ENCODE data around the gene MPPED2.

The MPPED2 gene

GRCh38 chr11:30388957-30389356 is 197.2 kb downstream of the MPPED2 start:
- DNase-seq (ENCODE audit: low read depth) = no peak
- no peak overlapping the region for H3K4me3 ChIP-seq (ENCODE audit: control insufficient read depth, low read depth, low read length)
- TF ChIP-seq CTCF (conservative IDR thresholded peaks at IDR 0.05; ENCODE audit: control insufficient read depth, insufficient read depth, low read depth, low read length) = no peak

GRCh38 chr11:30387891-30388861 is 198.0 kb downstream of the MPPED2 start:
- no peak for DNase-seq (ENCODE audit: low read depth)
- no peak overlapping the region for H3K4me3 ChIP-seq (ENCODE audit: control insufficient read depth, low read depth, low read length)
- no peak for TF ChIP-seq CTCF (conservative IDR thresholded peaks at IDR 0.05; ENCODE audit: control insufficient read depth, insufficient read depth, low read depth, low read length)

- no peak for TF ChIP-seq CTCF (conservative IDR thresholded peaks at IDR 0.05; ENCODE audit: control insufficient read depth, insufficient read depth, low read depth, low read length)
- H3K4me3 ChIP-seq (ENCODE audit: control insufficient read depth, low read depth, low read length) = no peak overlapping the region
- no peak for DNase-seq (ENCODE audit: low read depth)
Observed at GRCh38 chr11:30381879-30382278, 204.3 kb downstream of the MPPED2 start.

GRCh38 chr11:30380846-30381245 is 205.3 kb downstream of the MPPED2 start:
- no peak for TF ChIP-seq CTCF (conservative IDR thresholded peaks at IDR 0.05; ENCODE audit: control insufficient read depth, insufficient read depth, low read depth, low read length)
- no peak for DNase-seq (ENCODE audit: low read depth)
- no peak overlapping the region for H3K4me3 ChIP-seq (ENCODE audit: control insufficient read depth, low read depth, low read length)

- no peak for TF ChIP-seq CTCF (conservative IDR thresholded peaks at IDR 0.05; ENCODE audit: control insufficient read depth, insufficient read depth, low read depth, low read length)
- H3K4me3 ChIP-seq (ENCODE audit: control insufficient read depth, low read depth, low read length) = no peak overlapping the region
- no peak for DNase-seq (ENCODE audit: low read depth)
Observed at GRCh38 chr11:30377347-30377746, 208.8 kb downstream of the MPPED2 start.

GRCh38 chr11:30370164-30370563 is 216.0 kb downstream of the MPPED2 start:
- DNase-seq (ENCODE audit: low read depth) = no peak
- H3K4me3 ChIP-seq (ENCODE audit: control insufficient read depth, low read depth, low read length) = no peak overlapping the region

More at GRCh38 chr11:30370164-30370563, 216.0 kb downstream of the MPPED2 start:
- no peak for TF ChIP-seq CTCF (conservative IDR thresholded peaks at IDR 0.05; ENCODE audit: control insufficient read depth, insufficient read depth, low read depth, low read length)
